Uterus (tissue), 4 donors: ENCODE data around the gene TAS2R41. TPM values are rescaled to one million over a fixed set of nuclear protein-coding genes. Genes with fewer than 3 reads are reported as not detected.

Source experiments
- DNase-seq, 2 donors: peaks; one replicate each; pipeline ENCODE4 v3.0.0-alpha.2; 2019 to 2020
- H3K27ac ChIP-seq, 2 donors: fragments of 200-600 bp; sonication (generic); 1 replicate in 1 of 2; 2 replicates in 1 of 2; pipeline ENCODE4 v1.5.1; 2016 to 2018
- H3K27me3 ChIP-seq, 2 donors: fragments of 200-600 bp; sonication (generic); one replicate each; pipeline ENCODE4 v1.5.1; 2018 to 2019; ENCODE audit warnings: control low read depth in 1 of 2
- H3K36me3 ChIP-seq, 2 donors: fragments of 200-600 bp; sonication (generic); one replicate each; pipeline ENCODE4 v1.5.1; 2019; ENCODE audit warnings: control low read depth in 1 of 2
- H3K4me1 ChIP-seq, 2 donors: fragments of 200-600 bp; sonication (generic); one replicate each; pipeline ENCODE4 v1.5.1; 2018 to 2019; ENCODE audit warnings: control low read depth in 1 of 2
- H3K4me3 ChIP-seq, 2 donors: fragments of 200-600 bp; sonication (generic); 1 replicate in 1 of 2; 2 replicates in 1 of 2; pipeline ENCODE4 v1.5.1; 2018 to 2019; ENCODE audit warnings: mild to moderate bottlenecking in 1 of 2
- H3K9me3 ChIP-seq, 2 donors: fragments of 200-600 bp; sonication (generic); one replicate each; pipeline ENCODE4 v1.5.1; 2019; ENCODE audit warnings: control low read depth in 1 of 2
- CTCF ChIP-seq, 4 experiments: fragments of 200-600 bp in 2 of 4; fragments of 450-650 bp in 2 of 4; sonication (generic) in 2 of 4; IDR thresholded peaks; one replicate each; pipeline ENCODE4 v1.5.1; 2016 to 2019; ENCODE audit warnings: antibody characterized with exemption in 4 of 4, mild to moderate bottlenecking in 2 of 4, moderate library complexity in 1 of 4
- POLR2A ChIP-seq, 2 donors: fragments of 450-650 bp; IDR thresholded peaks; one replicate each; pipeline ENCODE4 v1.6.1; 2016; ENCODE audit warnings: antibody characterized with exemption in 2 of 2, mild to moderate bottlenecking in 1 of 2, moderate library complexity in 1 of 2
- intact Hi-C: fragments of 100-400 bp; cut with DNase I; formaldehyde crosslinking; loops from one replicate; pipeline ENCODE4 v1.15.1; 2023; ENCODE audit warnings: low total_unique reads
- total RNA-seq, 4 donors: library from RNA; depleted of rRNA in 3 of 4; stranded (reverse); fragments of >200 nt in 3 of 4; gene quantifications; one replicate each; pipeline versions ENCODE4 v1.1.0 to v1.2.4, GENCODE V29; 2014 to 2023
- donor health status: DM: yes; HTN: yes; CAD: no.

The TAS2R41 gene
- 1 to 10 TPM in 1 of 4 donors, not detected in 3; 3.3 TPM for total RNA-seq

- Histone ChIP-seq H3K27me3 (no peaks in the 10 kb centered on the region), H3K4me3 (no peak within 1 kb of the TSS), H3K27ac (no peak within 1 kb of the TSS), H3K9me3 (no peaks in the 10 kb centered on the region), H3K4me1 (no peaks in the 10 kb centered on the region), H3K36me3 (no peaks in the 10 kb centered on the region)
- DNase-seq, result no peak
- TF ChIP-seq CTCF (IDR thresholded peaks at IDR 0.05) (no peak), POLR2A (IDR thresholded peaks at IDR 0.05) (no peak)
- intact Hi-C loops, result no loop called here
Observed at GRCh38 chr7:143477501-143478150, at the start of gene TAS2R41. Gene TAS2R41, plus strand, starts transcription at chr7:143477873. Its CDS starts 0 bp downstream, at chr7:143477873.

DNA sequence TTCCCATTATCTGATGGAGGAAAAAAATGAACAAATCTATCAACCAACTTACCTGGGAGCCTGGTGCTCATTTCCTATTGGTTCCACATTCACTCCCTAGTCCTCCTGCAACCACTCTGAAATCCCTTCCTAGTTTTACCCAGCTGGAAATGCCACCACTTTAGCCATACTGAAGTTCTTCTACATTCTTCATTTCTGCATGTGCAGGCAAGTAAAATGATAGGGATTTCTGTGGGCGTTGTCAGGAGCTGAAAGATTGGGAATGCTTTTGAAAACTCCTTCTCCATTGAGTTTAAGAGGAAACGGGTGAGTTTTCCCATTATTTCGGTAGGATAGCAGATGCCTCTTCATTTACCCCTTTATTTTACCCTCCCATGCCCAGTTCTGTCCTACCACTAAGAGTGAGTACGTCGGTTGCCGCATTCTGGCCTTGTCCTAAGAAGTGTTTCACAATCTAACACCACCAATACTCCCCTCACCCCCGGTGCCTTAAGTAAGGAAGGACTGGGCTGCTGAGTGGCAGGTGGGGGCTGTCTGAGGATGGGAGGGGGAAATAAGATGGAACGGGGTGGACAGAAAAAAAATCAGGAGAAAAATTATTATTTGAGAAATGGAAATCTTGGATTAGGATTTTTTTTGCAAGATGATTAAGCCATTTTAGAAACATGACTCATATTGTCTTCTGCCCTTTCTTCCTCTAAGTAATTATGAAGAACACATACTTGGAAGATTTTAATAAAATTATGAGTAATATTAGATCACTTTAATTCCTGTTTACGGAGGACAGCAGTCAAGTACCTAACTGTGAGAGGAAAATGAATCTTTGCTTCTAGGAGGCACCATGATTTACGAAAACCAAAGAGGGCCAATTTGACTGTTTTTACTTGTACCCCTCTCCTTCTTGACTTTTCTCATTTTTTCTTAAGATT lies 47.6 kb upstream of the TAS2R41 start:
- TF ChIP-seq CTCF (IDR thresholded peaks at IDR 0.05) (no peak), POLR2A (IDR thresholded peaks at IDR 0.05) (no peak)
- Histone ChIP-seq H3K9me3 (no peaks in the 10 kb centered on the region), H3K4me1 (no peaks in the 10 kb centered on the region), H3K36me3 (no peaks in the 10 kb centered on the region), H3K27me3 (no peaks in the 10 kb centered on the region), H3K27ac (no peak overlapping the region), H3K4me3 (no peak overlapping the region)
- intact Hi-C loops, result no loop called here
- no peak for DNase-seq

DNA sequence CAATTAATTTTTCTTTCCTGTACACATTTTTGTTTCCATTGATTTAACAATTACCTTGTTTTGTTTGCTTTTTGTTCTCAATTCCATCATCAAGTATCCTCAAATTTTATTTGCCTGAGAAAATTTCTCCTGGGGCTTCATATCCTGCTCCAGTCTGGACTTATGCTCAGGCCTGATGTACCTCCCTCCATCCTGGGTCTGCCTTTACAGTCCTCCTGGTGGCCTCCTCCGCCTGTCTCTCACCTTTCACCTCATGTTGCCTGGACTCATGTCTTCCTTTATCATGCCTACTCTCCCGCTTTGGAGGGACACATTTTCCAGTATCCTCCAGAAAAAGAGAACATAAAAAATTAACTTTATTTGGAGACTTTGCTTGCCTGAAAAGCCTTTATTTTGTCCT lies 46.6 kb upstream of the TAS2R41 start:
- H3K27ac ChIP-seq, result no peak overlapping the region
- DNase-seq, result no peak
- H3K36me3 ChIP-seq, result no peaks in the 10 kb centered on the region
- H3K4me3 ChIP-seq, result no peak overlapping the region
- intact Hi-C loops, result no loop called here
- no peaks in the 10 kb centered on the region for H3K9me3 ChIP-seq
- H3K27me3 ChIP-seq, result no peaks in the 10 kb centered on the region
- TF ChIP-seq POLR2A (IDR thresholded peaks at IDR 0.05), result no peak
- no peak for TF ChIP-seq CTCF (IDR thresholded peaks at IDR 0.05)
- H3K4me1 ChIP-seq, result no peaks in the 10 kb centered on the region

GRCh38 chr7:143433759-143434158 lies 43.9 kb upstream of the TAS2R41 start:
- Histone ChIP-seq H3K27ac (no peak overlapping the region), H3K4me1 (no peaks in the 10 kb centered on the region), H3K27me3 (no peaks in the 10 kb centered on the region), H3K36me3 (no peaks in the 10 kb centered on the region), H3K4me3 (no peak overlapping the region), H3K9me3 (no peaks in the 10 kb centered on the region)
- DNase-seq, result no peak
- intact Hi-C loops, result no loop called here
- TF ChIP-seq CTCF (IDR thresholded peaks at IDR 0.05), result no peak
- TF ChIP-seq POLR2A (IDR thresholded peaks at IDR 0.05), result no peak

DNA sequence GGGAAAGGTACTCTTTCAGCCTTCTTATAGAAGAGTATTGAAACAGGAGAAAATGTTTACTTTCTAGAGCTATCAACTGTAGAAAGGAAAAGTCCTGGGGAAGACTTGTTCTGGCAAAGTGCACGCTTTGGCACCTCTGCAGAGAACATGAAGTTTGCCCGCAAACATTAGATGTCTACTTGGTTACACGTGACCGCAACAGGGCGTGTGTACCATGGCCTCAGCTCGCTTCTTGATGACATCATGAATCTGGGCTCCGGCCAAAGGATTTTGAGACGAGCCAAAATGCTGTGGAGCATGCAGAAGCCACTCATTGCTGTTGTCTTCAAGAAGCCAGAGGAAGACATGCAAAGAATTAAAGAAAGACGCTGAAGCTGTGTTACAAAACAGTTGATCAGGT lies 43.0 kb upstream of the TAS2R41 start:
- TF ChIP-seq POLR2A (IDR thresholded peaks at IDR 0.05), result no peak
- TF ChIP-seq CTCF (IDR thresholded peaks at IDR 0.05), result no peak
- DNase-seq, result peak in 1 of 2 donors; percentile 34
- no peak overlapping the region for H3K4me3 ChIP-seq
- H3K4me1 ChIP-seq, result no peaks in the 10 kb centered on the region
- no peaks in the 10 kb centered on the region for H3K27me3 ChIP-seq
- H3K36me3 ChIP-seq, result no peaks in the 10 kb centered on the region
- no peak overlapping the region for H3K27ac ChIP-seq
- intact Hi-C loops, result no loop called here
- no peaks in the 10 kb centered on the region for H3K9me3 ChIP-seq
